GM06990 (cell line): ENCODE results near the gene SLC4A3.

ENCODE experiments used
- DNase-seq: peaks from one replicate; pipeline ENCODE4 v3.0.0-alpha.2; 2011; ENCODE audit not compliant: insufficient read length; ENCODE audit errors: extremely low read depth
- H3K27me3 ChIP-seq: replicated peaks from 2 replicates; pipeline ENCODE4 v1.6.0; 2011; ENCODE audit warnings: low read length; ENCODE audit not compliant: control insufficient read depth, insufficient read depth
- H3K36me3 ChIP-seq: 2 replicates; pipeline ENCODE4 v1.5.1; 2011; ENCODE audit warnings: low read length; ENCODE audit not compliant: control insufficient read depth, insufficient read depth
- H3K4me3 ChIP-seq: replicated peaks from 2 replicates; pipeline ENCODE4 v1.5.1; 2011; ENCODE audit warnings: low read depth, mild to moderate bottlenecking, control low read depth, low read length
- CTCF ChIP-seq: IDR thresholded peaks from 2 replicates; pipeline ENCODE4 v1.5.1; 2011; ENCODE audit warnings: low read length, control low read depth, mild to moderate bottlenecking, inconsistent platforms; ENCODE audit not compliant: insufficient read depth, poor library complexity, severe bottlenecking

SLC4A3 gene

GRCh38 chr2:219615036-219615435, 12.4 kb upstream of the SLC4A3 start:
- DNase-seq: no peak

GRCh38 chr2:219615894-219616293, 11.5 kb upstream of the SLC4A3 start:
- Histone ChIP-seq H3K36me3 (peaks cover 17% of the 10 kb centered on the region), H3K4me3 (no peak overlapping the region), H3K27me3 (no peaks in the 10 kb centered on the region)
- no peak for DNase-seq
- no peak for TF ChIP-seq CTCF

More at GRCh38 chr2:219615036-219615435, 12.4 kb upstream of the SLC4A3 start:
- H3K36me3 ChIP-seq: peaks cover 17% of the 10 kb centered on the region
- H3K4me3 ChIP-seq: no peak overlapping the region
- no peak for TF ChIP-seq CTCF
- no peaks in the 10 kb centered on the region for H3K27me3 ChIP-seq

GRCh38 chr2:219616550-219616949, 10.9 kb upstream of the SLC4A3 start:
- Histone ChIP-seq H3K36me3 (peaks cover 17% of the 10 kb centered on the region), H3K4me3 (no peak overlapping the region), H3K27me3 (no peaks in the 10 kb centered on the region)
- TF ChIP-seq CTCF: no peak
- DNase-seq: no peak

GRCh38 chr2:219618733-219619122, 8.7 kb upstream of the SLC4A3 start:
- H3K4me3 ChIP-seq: no peak overlapping the region
- TF ChIP-seq CTCF: no peak
- DNase-seq: no peak

GRCh38 chr2:219619235-219619634, 8.2 kb upstream of the SLC4A3 start:
- TF ChIP-seq CTCF: no peak
- Histone ChIP-seq H3K27me3 (no peaks in the 10 kb centered on the region), H3K36me3 (peaks cover 9% of the 10 kb centered on the region), H3K4me3 (no peak overlapping the region)
- no peak for DNase-seq

More at GRCh38 chr2:219618733-219619122, 8.7 kb upstream of the SLC4A3 start:
- no peaks in the 10 kb centered on the region for H3K27me3 ChIP-seq
- H3K36me3 ChIP-seq: peaks cover 14% of the 10 kb centered on the region

GRCh38 chr2:219620546-219620945, 6.9 kb upstream of the SLC4A3 start:
- peaks cover 4% of the 10 kb centered on the region; the same call in 1 of the 2 replicates for H3K36me3 ChIP-seq
- no peak for DNase-seq
- no peaks in the 10 kb centered on the region; the same call in 1 of the 2 replicates for H3K27me3 ChIP-seq
- no peak for TF ChIP-seq CTCF
- no peak overlapping the region for H3K4me3 ChIP-seq
